ENCODE measurements around the gene SUMO3.

The SUMO3 gene

GRCh38 chr21:44828362-44829056, 10.6 kb upstream of the SUMO3 start:
- no peak for DNase-seq

GRCh38 chr21:44823179-44823660, 5.4 kb upstream of the SUMO3 start:
- no peak for DNase-seq

- DNase-seq: no peak
Measured at GRCh38 chr21:44822484-44823178, 4.8 kb upstream of the SUMO3 start.

- no peak for DNase-seq
Measured at GRCh38 chr21:44820851-44821250, 3.0 kb upstream of the SUMO3 start.

GRCh38 chr21:44819283-44820243, 1.7 kb upstream of the SUMO3 start:
- DNase-seq: no peak

GRCh38 chr21:44818640-44819011, 764 bp upstream of the SUMO3 start:
- DNase-seq: no peak

GRCh38 chr21:44817506-44817880, 369 bp downstream of the SUMO3 start:
- peak; percentile 90 for DNase-seq

- DNase-seq: no peak
Measured at GRCh38 chr21:44816761-44817505, 929 bp downstream of the SUMO3 start.

GRCh38 chr21:44815852-44816628, 1.8 kb downstream of the SUMO3 start:
- DNase-seq: no peak

- DNase-seq: no peak
Measured at GRCh38 chr21:44815225-44815624, 2.6 kb downstream of the SUMO3 start.

GRCh38 chr21:44814498-44815023, 3.3 kb downstream of the SUMO3 start:
- no peak for DNase-seq

- no peak for DNase-seq
Measured at GRCh38 chr21:44813727-44814126, 4.1 kb downstream of the SUMO3 start.

GRCh38 chr21:44813149-44813548, 4.7 kb downstream of the SUMO3 start:
- DNase-seq: no peak

- no peak for DNase-seq
Measured at GRCh38 chr21:44812640-44813039, 5.2 kb downstream of the SUMO3 start.

- DNase-seq: no peak
Measured at GRCh38 chr21:44810779-44811178, 7.1 kb downstream of the SUMO3 start.

- no peak for DNase-seq
Measured at GRCh38 chr21:44805859-44806258, 12.0 kb downstream of the SUMO3 start.

- DNase-seq: no peak
Measured at GRCh38 chr21:44805226-44805625, 12.6 kb downstream of the SUMO3 start.

- DNase-seq: no peak
Measured at GRCh38 chr21:44804762-44805161, 13.1 kb downstream of the SUMO3 start.

GRCh38 chr21:44803651-44804050, 14.2 kb downstream of the SUMO3 start:
- DNase-seq: no peak

- DNase-seq: no peak
Measured at GRCh38 chr21:44802396-44803153, 15.3 kb downstream of the SUMO3 start.
